CD14-positive monocyte (primary cell): ENCODE data around the gene PRKAR1B. TPM values are rescaled to one million over a fixed set of nuclear protein-coding genes. Genes with fewer than 3 reads are reported as not detected.

Experiments
- DNase-seq, 3 donors: peaks; one replicate each; pipeline ENCODE4 v3.0.0-alpha.2; 2011 to 2022
- H2AFZ ChIP-seq: 2 replicates; pipeline ENCODE4 v1.6.0; 2012; ENCODE audit warnings: mild to moderate bottlenecking, low read depth, low read length, inconsistent platforms; ENCODE audit not compliant: insufficient read depth, poor library complexity, severe bottlenecking
- H3K27ac ChIP-seq, 2 donors: 1 replicate in 1 of 2; 2 replicates in 1 of 2; pipeline ENCODE4 v1.5.1; 2012 to 2013; ENCODE audit warnings: low read length in 2 of 2, control low read depth in 1 of 2, inconsistent platforms in 1 of 2, low read depth in 1 of 2, mild to moderate bottlenecking in 1 of 2
- H3K27me3 ChIP-seq, 2 donors: one replicate each; pipeline versions ENCODE4 v1.6.0 to v1.6.1; 2011 to 2013; ENCODE audit warnings: low read length in 2 of 2; ENCODE audit not compliant: control insufficient read depth in 2 of 2, insufficient read depth in 2 of 2
- H3K36me3 ChIP-seq, 2 donors: replicated peaks in 1 of 2; 1 replicate in 1 of 2; 2 replicates in 1 of 2; pipeline versions ENCODE4 v1.5.1 to v1.6.1; 2012 to 2013; ENCODE audit warnings: low read length in 2 of 2, control low read depth in 1 of 2, inconsistent platforms in 1 of 2, mild to moderate bottlenecking in 1 of 2; ENCODE audit not compliant: insufficient read depth in 2 of 2, control insufficient read depth in 1 of 2
- H3K4me1 ChIP-seq, 2 donors: 1 replicate in 1 of 2; 2 replicates in 1 of 2; pipeline versions ENCODE4 v1.5.1 to v1.6.1; 2012 to 2013; ENCODE audit warnings: low read length in 2 of 2, control low read depth in 1 of 2, inconsistent platforms in 1 of 2, mild to moderate bottlenecking in 1 of 2, moderate library complexity in 1 of 2; ENCODE audit not compliant: insufficient read depth in 2 of 2, control insufficient read depth in 1 of 2
- H3K4me2 ChIP-seq: replicated peaks from 2 replicates; pipeline ENCODE3; 2012; ENCODE audit warnings: low read length, moderate library complexity, mild to moderate bottlenecking; ENCODE audit not compliant: poor library complexity, severe bottlenecking; ENCODE audit errors: extremely low read depth
- H3K4me3 ChIP-seq, 3 experiments: fragments of 200-600 bp in 1 of 3; sonication (generic) in 1 of 3; replicated peaks in 1 of 3; 1 replicate in 2 of 3; 2 replicates in 1 of 3; pipeline ENCODE4 v1.5.1; 2011 to 2013; ENCODE audit warnings: low read length in 3 of 3, mild to moderate bottlenecking in 3 of 3, control low read depth in 2 of 3, low read depth in 2 of 3, inconsistent platforms in 1 of 3, moderate library complexity in 1 of 3
- H3K79me2 ChIP-seq: 2 replicates; pipeline ENCODE4 v1.6.0; 2012; ENCODE audit warnings: mild to moderate bottlenecking, control low read depth, inconsistent platforms, low read length, moderate library complexity; ENCODE audit not compliant: insufficient read depth
- H3K9ac ChIP-seq: 2 replicates; pipeline ENCODE4 v1.6.0; 2017; ENCODE audit warnings: low read length, mild to moderate bottlenecking; ENCODE audit not compliant: insufficient read depth, poor library complexity, severe bottlenecking
- H3K9me3 ChIP-seq, 2 donors: replicated peaks in 1 of 2; 1 replicate in 1 of 2; 2 replicates in 1 of 2; pipeline versions ENCODE4 v1.5.1 to v1.6.1; 2012 to 2013; ENCODE audit warnings: low read length in 2 of 2, control low read depth in 1 of 2; ENCODE audit not compliant: control insufficient read depth in 1 of 2, insufficient read depth in 1 of 2
- H4K20me1 ChIP-seq: 2 replicates; pipeline ENCODE4 v1.6.0; 2012; ENCODE audit warnings: mild to moderate bottlenecking, low read length, control low read depth, moderate library complexity; ENCODE audit not compliant: insufficient read depth
- H3K27ac Mint-ChIP-seq, 7 donors: one replicate each; pipeline ENCODE4 v1.8.0; 2020; ENCODE audit warnings: mild to moderate bottlenecking in 7 of 7, mixed read lengths in 7 of 7, moderate library complexity in 6 of 7, inconsistent platforms in 2 of 7
- H3K27me3 Mint-ChIP-seq, 3 donors: one replicate each; pipeline ENCODE4 v1.8.0; 2021 to 2022; ENCODE audit warnings: low read depth in 3 of 3, mild to moderate bottlenecking in 3 of 3, mixed read lengths in 3 of 3, moderate library complexity in 3 of 3, inconsistent platforms in 1 of 3
- H3K36me3 Mint-ChIP-seq, 2 donors: one replicate each; pipeline ENCODE4 v1.8.0; 2020; ENCODE audit warnings: mixed read lengths in 2 of 2, inconsistent platforms in 1 of 2, mild to moderate bottlenecking in 1 of 2
- H3K4me1 Mint-ChIP-seq: one replicate; pipeline ENCODE4 v1.8.0; 2020; ENCODE audit warnings: mild to moderate bottlenecking, mixed read lengths
- H3K4me3 Mint-ChIP-seq, 2 donors: one replicate each; pipeline ENCODE4 v1.8.0; 2020; ENCODE audit warnings: mild to moderate bottlenecking in 2 of 2, mixed read lengths in 2 of 2, moderate library complexity in 1 of 2
- H3K9me3 Mint-ChIP-seq, 7 donors: one replicate each; pipeline ENCODE4 v1.8.0; 2020 to 2022; ENCODE audit warnings: mixed read lengths in 7 of 7, mild to moderate bottlenecking in 6 of 7, moderate library complexity in 6 of 7, inconsistent platforms in 2 of 7
- WGBS: methylation state at CpG from one replicate; pipeline ENCODE4 v1.1.5; 2013; ENCODE audit warnings: missing lambda C conversion rate; ENCODE audit not compliant: insufficient coverage; 5-methylcytosine and 5-hydroxymethylcytosine counted together
- intact Hi-C, 2 donors: fragments of 100-400 bp; cut with micrococcal nuclease; formaldehyde crosslinking; loops; one replicate each; pipeline versions ENCODE4 v1.15.0 to v1.15.1; 2023
- polyA plus RNA-seq, 3 donors: library from polyadenylated mRNA; depleted of rRNA in 1 of 3; unstranded in 2 of 3; stranded (reverse) in 1 of 3; fragments of 300-500 nt in 2 of 3; fragments of >200 nt in 1 of 3; fragmentation: Illumina TruSeq in 2 of 3; gene quantifications; 1 replicate in 2 of 3; 2 replicates in 1 of 3; pipeline ENCODE4 v1.2.3, GENCODE V29; 2012 to 2021
- TF ChIP-seq, protein P1 (sequence below): fragments of 200-600 bp; IDR thresholded peaks from one replicate; pipeline ENCODE4 v1.8.0; 2022; ENCODE audit warnings: antibody characterized with exemption, mild to moderate bottlenecking

PRKAR1B gene
- polyA plus RNA-seq, 3 donors: 0.94 to 2.1 (median 1.1) TPM

DNA sequence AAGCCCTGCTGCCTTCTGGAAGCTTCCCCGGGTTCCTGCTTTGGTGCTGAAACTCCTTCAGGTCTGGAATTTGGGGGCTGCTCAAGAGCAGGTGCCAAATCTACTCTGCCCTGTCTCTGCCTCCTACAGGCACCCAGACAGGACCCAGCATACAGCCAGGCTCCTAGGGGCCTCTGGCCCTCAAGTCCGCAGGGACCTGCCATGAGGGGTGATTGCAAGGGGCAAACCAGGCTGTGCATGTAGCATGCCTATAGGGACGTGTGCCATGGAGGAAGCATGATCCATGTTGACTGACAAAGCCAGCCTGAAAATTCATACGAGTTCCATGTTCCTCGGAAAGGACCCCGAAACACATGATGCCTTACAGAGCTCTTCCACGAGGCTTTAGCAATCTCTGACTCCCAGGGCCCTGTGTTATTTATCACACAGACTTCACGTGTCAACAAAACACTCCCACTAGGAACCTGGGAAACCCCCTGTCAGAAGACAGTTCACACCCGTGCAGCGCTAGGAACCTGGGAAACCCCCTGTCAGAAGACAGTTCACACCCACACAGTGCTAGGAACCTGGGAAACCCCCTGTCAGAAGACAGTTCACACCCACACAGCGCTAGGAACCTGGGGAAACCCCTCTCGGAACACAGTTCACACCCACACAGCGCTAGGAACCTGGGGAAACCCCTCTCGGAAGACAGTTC lies 75.9 kb downstream of the PRKAR1B start:
- H3K4me1 Mint-ChIP-seq: no peaks in the 10 kb centered on the region
- H3K4me3 Mint-ChIP-seq: no peak overlapping the region
- H3K4me1 ChIP-seq: no peaks in the 10 kb centered on the region
- no peak for DNase-seq
- H3K36me3 ChIP-seq: no peaks in the 10 kb centered on the region
- H4K20me1 ChIP-seq: no peaks in the 10 kb centered on the region
- no peak overlapping the region for H2AFZ ChIP-seq
- H3K4me3 ChIP-seq: no peak overlapping the region
- H3K27me3 Mint-ChIP-seq: peaks cover 0 to 2% (median 1%) of the 10 kb centered on the region in 3 donors
- H3K27ac ChIP-seq: no peak overlapping the region
- peaks cover 16 to 33% of the 10 kb centered on the region in 2 donors for H3K9me3 ChIP-seq
- 95% methylated on average over 9 of the region's 14 CpGs for WGBS
- no peaks in the 10 kb centered on the region for H3K36me3 Mint-ChIP-seq
- intact Hi-C loops: no loop called here
- no peaks in the 10 kb centered on the region for H3K27me3 ChIP-seq
- TF ChIP-seq, protein P1, sequence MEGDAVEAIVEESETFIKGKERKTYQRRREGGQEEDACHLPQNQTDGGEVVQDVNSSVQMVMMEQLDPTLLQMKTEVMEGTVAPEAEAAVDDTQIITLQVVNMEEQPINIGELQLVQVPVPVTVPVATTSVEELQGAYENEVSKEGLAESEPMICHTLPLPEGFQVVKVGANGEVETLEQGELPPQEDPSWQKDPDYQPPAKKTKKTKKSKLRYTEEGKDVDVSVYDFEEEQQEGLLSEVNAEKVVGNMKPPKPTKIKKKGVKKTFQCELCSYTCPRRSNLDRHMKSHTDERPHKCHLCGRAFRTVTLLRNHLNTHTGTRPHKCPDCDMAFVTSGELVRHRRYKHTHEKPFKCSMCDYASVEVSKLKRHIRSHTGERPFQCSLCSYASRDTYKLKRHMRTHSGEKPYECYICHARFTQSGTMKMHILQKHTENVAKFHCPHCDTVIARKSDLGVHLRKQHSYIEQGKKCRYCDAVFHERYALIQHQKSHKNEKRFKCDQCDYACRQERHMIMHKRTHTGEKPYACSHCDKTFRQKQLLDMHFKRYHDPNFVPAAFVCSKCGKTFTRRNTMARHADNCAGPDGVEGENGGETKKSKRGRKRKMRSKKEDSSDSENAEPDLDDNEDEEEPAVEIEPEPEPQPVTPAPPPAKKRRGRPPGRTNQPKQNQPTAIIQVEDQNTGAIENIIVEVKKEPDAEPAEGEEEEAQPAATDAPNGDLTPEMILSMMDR: no peak
- H3K9ac ChIP-seq: no peak overlapping the region
- H3K4me2 ChIP-seq: no peak overlapping the region
- H3K79me2 ChIP-seq: no peaks in the 10 kb centered on the region
- H3K9me3 Mint-ChIP-seq: peaks cover 2 to 19% (median 7%) of the 10 kb centered on the region in 7 donors
- no peak overlapping the region for H3K27ac Mint-ChIP-seq

DNA sequence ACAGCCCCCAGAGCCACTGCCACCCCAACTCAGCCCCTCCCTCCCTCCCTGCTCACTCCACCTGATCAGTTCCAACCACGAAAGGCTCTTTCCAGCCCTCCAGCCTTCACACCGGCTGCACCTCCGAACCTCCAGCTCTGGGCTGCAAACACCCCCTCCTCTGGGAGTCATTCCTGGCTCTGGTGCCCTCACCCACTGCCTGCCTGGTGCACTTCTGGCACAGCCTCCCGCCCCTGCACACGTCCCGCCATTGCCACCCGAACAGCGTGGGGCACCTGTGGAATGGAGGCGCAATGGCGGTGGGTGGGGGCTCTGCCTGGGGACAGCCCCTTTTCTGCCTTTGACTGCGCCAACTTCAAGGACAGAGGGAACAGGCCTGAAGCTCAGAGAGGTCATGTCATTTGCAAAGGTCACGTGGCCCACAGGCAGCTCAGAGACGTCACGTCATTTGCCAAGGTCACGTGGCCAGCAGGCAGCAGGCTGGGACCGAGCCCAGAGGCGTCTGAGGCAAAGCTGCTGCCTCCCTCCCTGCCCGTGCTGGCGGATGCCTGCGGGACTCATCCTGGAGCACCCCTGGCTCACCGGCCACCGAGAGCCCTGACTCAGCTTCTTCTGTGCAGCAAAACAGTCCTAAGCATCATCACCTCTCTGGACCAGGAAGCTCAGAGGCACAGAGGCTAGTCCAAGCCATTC lies 76.6 kb downstream of the PRKAR1B start:
- peaks cover 0 to 2% (median 1%) of the 10 kb centered on the region in 3 donors for H3K27me3 Mint-ChIP-seq
- no peaks in the 10 kb centered on the region for H3K36me3 ChIP-seq
- H3K4me1 ChIP-seq: no peaks in the 10 kb centered on the region
- intact Hi-C loops: no loop called here
- no peaks in the 10 kb centered on the region for H3K27me3 ChIP-seq
- peaks cover 16 to 31% of the 10 kb centered on the region in 2 donors for H3K9me3 ChIP-seq
- H3K4me3 Mint-ChIP-seq: no peak overlapping the region
- no peak for DNase-seq
- H3K27ac Mint-ChIP-seq: no peak overlapping the region
- WGBS: 93% methylated on average over 22 of the region's 22 CpGs
- no peaks in the 10 kb centered on the region for H3K4me1 Mint-ChIP-seq
- H3K4me2 ChIP-seq: no peak overlapping the region
- no peak overlapping the region for H3K27ac ChIP-seq
- H4K20me1 ChIP-seq: no peaks in the 10 kb centered on the region
- H2AFZ ChIP-seq: no peak overlapping the region
- H3K79me2 ChIP-seq: no peaks in the 10 kb centered on the region
- H3K9me3 Mint-ChIP-seq: peaks cover 2 to 19% (median 7%) of the 10 kb centered on the region in 7 donors
- TF ChIP-seq, protein P1: no peak
- H3K4me3 ChIP-seq: no peak overlapping the region
- H3K9ac ChIP-seq: no peak overlapping the region
- H3K36me3 Mint-ChIP-seq: no peaks in the 10 kb centered on the region
